Tibial nerve (tissue), 4 donors: ENCODE measurements around the gene ELMO1. TPM values are rescaled to one million over a fixed set of nuclear protein-coding genes. Genes with fewer than 3 reads are reported as not detected.

Experiments used
- DNase-seq, 2 donors: peaks; one replicate each; pipeline ENCODE4 v3.0.0-alpha.2; 2019; ENCODE audit warnings: low spot score in 2 of 2
- H3K27ac ChIP-seq, 4 donors: fragments of 200-600 bp; sonication (generic) in 3 of 4; one replicate each; pipeline ENCODE4 v1.5.1; 2017 to 2019; ENCODE audit warnings: mild to moderate bottlenecking in 1 of 4
- H3K27me3 ChIP-seq, 2 donors: fragments of 200-600 bp; sonication (generic) in 1 of 2; one replicate each; pipeline versions ENCODE4 v1.5.1 to v1.6.0; 2017 to 2019
- H3K36me3 ChIP-seq, 3 donors: fragments of 200-600 bp; sonication (generic); one replicate each; pipeline ENCODE4 v1.5.1; 2018 to 2019
- H3K4me1 ChIP-seq, 4 donors: fragments of 200-600 bp; sonication (generic) in 3 of 4; one replicate each; pipeline ENCODE4 v1.5.1; 2017 to 2019
- H3K4me3 ChIP-seq, 4 donors: fragments of 200-600 bp; sonication (generic) in 3 of 4; one replicate each; pipeline ENCODE4 v1.5.1; 2017 to 2019; ENCODE audit warnings: mild to moderate bottlenecking in 1 of 4, moderate library complexity in 1 of 4
- H3K9me3 ChIP-seq, 4 donors: fragments of 200-600 bp; sonication (generic) in 3 of 4; one replicate each; pipeline ENCODE4 v1.5.1; 2017 to 2019
- EP300 ChIP-seq, 2 donors: sonication (generic); formaldehyde crosslinking; IDR thresholded peaks; one replicate each; pipeline ENCODE4 v1.6.1; 2017; ENCODE audit warnings: antibody characterized with exemption in 2 of 2, mild to moderate bottlenecking in 1 of 2
- POLR2A ChIP-seq, 2 donors: fragments of 450-650 bp; IDR thresholded peaks; one replicate each; pipeline ENCODE4 v1.6.1; 2017; ENCODE audit warnings: antibody characterized with exemption in 2 of 2, mild to moderate bottlenecking in 2 of 2, moderate library complexity in 2 of 2
- WGBS, 2 donors: methylation state at CpG; one replicate each; pipeline ENCODE4 v1.1.5; 2018; 5-methylcytosine and 5-hydroxymethylcytosine counted together
- total RNA-seq, 4 donors: library from RNA; depleted of rRNA; stranded (reverse); fragments of >200 nt; gene quantifications; one replicate each; pipeline ENCODE4 v1.1.0, GENCODE V29; 2016
- TF ChIP-seq, protein P1 (sequence below), 5 experiments: fragments of 200-600 bp in 3 of 5; fragments of 450-650 bp in 2 of 5; sonication (generic) in 3 of 5; IDR thresholded peaks; one replicate each; pipeline ENCODE4 v1.5.1; 2016 to 2019; ENCODE audit warnings: antibody characterized with exemption in 5 of 5, mild to moderate bottlenecking in 3 of 5, moderate library complexity in 2 of 5

ELMO1 gene
- total RNA-seq, 4 donors from 2014 or later, result 196 to 328 (median 268) TPM

- Histone ChIP-seq H3K27me3 (no peaks in the 10 kb centered on the region), H3K4me1 (no peaks in the 10 kb centered on the region), H3K36me3 (peaks cover 0 to 9% (median 0%) of the 10 kb centered on the region in 3 donors), H3K27ac (no peak overlapping the region), H3K4me3 (no peak overlapping the region), H3K9me3 (no peaks in the 10 kb centered on the region)
- WGBS, 2 donors, result 18 to 47% methylated on average over 2 of the region's 2 CpGs
- no peak for DNase-seq
- TF ChIP-seq POLR2A (IDR thresholded peaks at IDR 0.05) (no peak), EP300 (IDR thresholded peaks at IDR 0.05) (no peak)
- TF ChIP-seq, protein P1, sequence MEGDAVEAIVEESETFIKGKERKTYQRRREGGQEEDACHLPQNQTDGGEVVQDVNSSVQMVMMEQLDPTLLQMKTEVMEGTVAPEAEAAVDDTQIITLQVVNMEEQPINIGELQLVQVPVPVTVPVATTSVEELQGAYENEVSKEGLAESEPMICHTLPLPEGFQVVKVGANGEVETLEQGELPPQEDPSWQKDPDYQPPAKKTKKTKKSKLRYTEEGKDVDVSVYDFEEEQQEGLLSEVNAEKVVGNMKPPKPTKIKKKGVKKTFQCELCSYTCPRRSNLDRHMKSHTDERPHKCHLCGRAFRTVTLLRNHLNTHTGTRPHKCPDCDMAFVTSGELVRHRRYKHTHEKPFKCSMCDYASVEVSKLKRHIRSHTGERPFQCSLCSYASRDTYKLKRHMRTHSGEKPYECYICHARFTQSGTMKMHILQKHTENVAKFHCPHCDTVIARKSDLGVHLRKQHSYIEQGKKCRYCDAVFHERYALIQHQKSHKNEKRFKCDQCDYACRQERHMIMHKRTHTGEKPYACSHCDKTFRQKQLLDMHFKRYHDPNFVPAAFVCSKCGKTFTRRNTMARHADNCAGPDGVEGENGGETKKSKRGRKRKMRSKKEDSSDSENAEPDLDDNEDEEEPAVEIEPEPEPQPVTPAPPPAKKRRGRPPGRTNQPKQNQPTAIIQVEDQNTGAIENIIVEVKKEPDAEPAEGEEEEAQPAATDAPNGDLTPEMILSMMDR (IDR thresholded peaks at IDR 0.05), result no peak
Observed at GRCh38 chr7:36904802-36905201, 543.9 kb downstream of the ELMO1 start.

DNA sequence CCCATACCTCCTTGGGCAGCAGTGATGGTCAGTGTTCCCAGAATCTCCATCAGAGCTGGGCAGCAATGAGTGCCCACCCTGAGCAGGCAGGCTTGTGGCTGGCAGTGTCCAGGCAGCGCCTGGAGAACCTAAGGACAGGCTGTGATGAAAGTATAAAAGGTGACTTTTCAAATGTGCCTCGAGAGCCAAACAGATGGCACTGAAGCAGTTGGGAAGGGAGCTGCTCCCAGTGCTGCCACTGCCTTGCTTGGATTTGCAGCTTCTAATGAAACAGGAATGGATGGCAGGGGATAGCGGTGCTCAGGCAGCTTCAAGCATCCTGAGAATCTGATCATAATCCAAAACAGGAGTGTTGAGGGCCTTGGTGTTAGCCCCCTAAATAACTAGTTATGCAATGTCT lies 544.6 kb downstream of the ELMO1 start:
- Histone ChIP-seq H3K4me1 (no peaks in the 10 kb centered on the region), H3K27me3 (no peaks in the 10 kb centered on the region), H3K9me3 (no peaks in the 10 kb centered on the region), H3K36me3 (peaks cover 0 to 9% (median 0%) of the 10 kb centered on the region in 3 donors), H3K27ac (no peak overlapping the region), H3K4me3 (no peak overlapping the region)
- TF ChIP-seq EP300 (IDR thresholded peaks at IDR 0.05), result no peak
- TF ChIP-seq POLR2A (IDR thresholded peaks at IDR 0.05), result no peak
- TF ChIP-seq, protein P1 (IDR thresholded peaks at IDR 0.05), result no peak
- WGBS, 2 donors, result 89 to 100% methylated on average over 3 of the region's 3 CpGs
- no peak for DNase-seq

DNA sequence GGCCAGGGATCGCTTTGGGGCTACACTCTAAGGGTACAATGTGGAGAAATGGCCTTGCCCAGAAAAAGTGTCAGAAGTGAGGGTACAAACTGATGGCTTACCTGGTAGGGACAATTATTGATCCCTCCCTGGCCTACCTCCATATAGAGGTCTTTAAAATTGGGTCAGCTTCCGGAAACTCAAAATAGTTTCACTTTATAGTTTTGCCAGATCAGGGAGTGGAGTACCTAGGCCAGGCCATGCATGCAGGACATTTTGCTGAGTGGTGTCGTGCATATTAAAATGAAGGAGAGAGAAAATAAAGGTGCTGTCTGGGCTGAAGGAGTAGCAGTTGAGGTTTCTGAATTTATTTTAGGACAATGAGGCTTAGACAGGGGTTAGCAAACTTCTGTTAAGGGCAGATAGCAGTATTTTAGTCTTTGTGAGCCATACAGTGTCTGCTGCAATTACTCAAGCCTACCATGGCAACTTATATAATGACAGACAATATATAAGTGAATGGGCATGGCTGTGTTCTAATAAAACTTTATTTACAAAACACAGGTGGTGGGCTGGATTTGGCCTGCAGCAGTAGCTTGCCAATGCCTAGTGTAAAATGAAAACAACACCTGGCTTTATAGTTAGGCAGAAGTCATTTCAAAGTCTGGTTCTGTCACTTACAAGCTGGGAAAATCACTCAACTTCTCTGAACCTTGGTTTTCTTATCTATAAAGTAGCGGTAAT lies 547.5 kb downstream of the ELMO1 start:
- Histone ChIP-seq H3K4me1 (peaks cover 0 to 5% (median 0%) of the 10 kb centered on the region in 4 donors), H3K27me3 (no peaks in the 10 kb centered on the region), H3K27ac (no peak overlapping the region), H3K36me3 (peaks cover 0 to 9% (median 0%) of the 10 kb centered on the region in 3 donors), H3K4me3 (no peak overlapping the region), H3K9me3 (no peaks in the 10 kb centered on the region)
- WGBS, 2 donors, result 93 to 95% methylated on average over 4 of the region's 4 CpGs
- no peak for TF ChIP-seq POLR2A (IDR thresholded peaks at IDR 0.05)
- no peak for DNase-seq

GRCh38 chr7:36898186-36898585 lies 550.5 kb downstream of the ELMO1 start:
- Histone ChIP-seq H3K9me3 (no peaks in the 10 kb centered on the region), H3K4me3 (no peak overlapping the region), H3K27me3 (no peaks in the 10 kb centered on the region), H3K4me1 (peaks cover 0 to 22% (median 0%) of the 10 kb centered on the region in 4 donors), H3K27ac (no peak overlapping the region), H3K36me3 (peaks cover 0 to 18% (median 0%) of the 10 kb centered on the region in 3 donors)
- TF ChIP-seq, protein P1 (IDR thresholded peaks at IDR 0.05), result no peak
- TF ChIP-seq POLR2A (IDR thresholded peaks at IDR 0.05) (no peak), EP300 (IDR thresholded peaks at IDR 0.05) (no peak)
- no peak for DNase-seq
- WGBS, 2 donors, result 93% methylated on average over 5 of the region's 5 CpGs

DNA sequence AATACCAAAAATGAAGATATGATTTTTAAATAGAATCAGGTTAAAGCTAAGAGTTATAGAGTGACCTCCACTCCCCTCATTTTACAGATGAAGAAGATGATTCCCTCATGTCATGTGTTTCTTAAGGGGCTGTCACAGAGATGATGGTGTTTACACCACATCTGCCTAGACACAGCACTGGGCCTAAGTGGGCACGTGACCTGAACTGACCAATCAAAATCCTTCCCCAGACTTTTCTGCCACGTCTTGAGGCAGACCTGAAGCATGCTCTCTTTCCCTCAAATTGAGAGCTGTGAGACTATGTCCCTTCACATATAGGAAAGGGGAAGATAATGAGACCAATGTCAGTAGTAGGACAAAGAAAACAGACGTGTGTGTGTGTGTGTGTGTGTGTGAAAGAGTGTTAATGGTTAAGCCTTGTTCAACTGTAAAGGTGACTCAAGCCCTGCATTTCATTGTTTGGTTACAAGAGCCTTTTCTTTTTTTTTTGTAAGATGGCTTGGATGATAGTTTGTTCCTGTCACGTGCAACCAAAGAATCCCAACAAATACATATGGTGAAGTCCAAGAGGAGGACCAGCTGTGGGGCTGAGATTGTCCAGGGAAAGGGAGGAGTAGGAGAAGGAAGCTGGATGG lies 551.6 kb downstream of the ELMO1 start:
- Histone ChIP-seq H3K27me3 (no peaks in the 10 kb centered on the region), H3K36me3 (peaks cover 0 to 29% (median 0%) of the 10 kb centered on the region in 3 donors), H3K27ac (no peak overlapping the region), H3K4me3 (no peak overlapping the region), H3K4me1 (peaks cover 0 to 22% (median 0%) of the 10 kb centered on the region in 4 donors), H3K9me3 (no peaks in the 10 kb centered on the region)
- WGBS, 2 donors, result 63 to 68% methylated on average over 4 of the region's 4 CpGs
- TF ChIP-seq EP300 (IDR thresholded peaks at IDR 0.05) (no peak), POLR2A (IDR thresholded peaks at IDR 0.05) (no peak)
- TF ChIP-seq, protein P1 (IDR thresholded peaks at IDR 0.05), result no peak
- no peak for DNase-seq
